ENCODE data around the gene MBOAT2. TPM values are rescaled to one million over a fixed set of nuclear protein-coding genes. Genes with fewer than 3 reads are reported as not detected.

MBOAT2 gene
- total RNA-seq, 1 donor from 2014 or later = 13.9 TPM

GRCh38 chr2:8888963-8889362, 114.5 kb downstream of the MBOAT2 start:
- intact Hi-C loops (cut with DNase I) = no loop called here
- ATAC-seq = no peak
- DNase-seq (ENCODE audit: missing footprints) = no peak

GRCh38 chr2:8886876-8887275, 116.6 kb downstream of the MBOAT2 start:
- DNase-seq (ENCODE audit: missing footprints) (no peak), ATAC-seq (no peak)
- intact Hi-C loops (cut with DNase I) = no loop called here

GRCh38 chr2:8886202-8886518, 117.3 kb downstream of the MBOAT2 start:
- ATAC-seq (no peak), DNase-seq (ENCODE audit: missing footprints) (no peak)
- intact Hi-C loops (cut with DNase I) = no loop called here

- ATAC-seq (peak; percentile 86), DNase-seq (ENCODE audit: missing footprints) (no peak)
- intact Hi-C loops (cut with DNase I) = no loop called here
These were observed 117.9 kb downstream of the MBOAT2 start for GRCh38 chr2:8885449-8886201.

GRCh38 chr2:8884812-8885211, 118.7 kb downstream of the MBOAT2 start:
- DNase-seq (ENCODE audit: missing footprints) (no peak), ATAC-seq (no peak)
- intact Hi-C loops (cut with DNase I) = no loop called here

- intact Hi-C loops (cut with DNase I) = no loop called here
- DNase-seq (ENCODE audit: missing footprints) = no peak
- no peak for ATAC-seq
These were observed 121.4 kb downstream of the MBOAT2 start for GRCh38 chr2:8882094-8882493.

GRCh38 chr2:8877894-8878293, 125.6 kb downstream of the MBOAT2 start:
- ATAC-seq (no peak), DNase-seq (ENCODE audit: missing footprints) (no peak)
- intact Hi-C loops (cut with DNase I) = no loop called here

- intact Hi-C loops (cut with DNase I) = no loop called here
- ATAC-seq = no peak
- no peak for DNase-seq (ENCODE audit: missing footprints)
These were observed 126.2 kb downstream of the MBOAT2 start for GRCh38 chr2:8877332-8877731.

GRCh38 chr2:8876628-8877027, 126.9 kb downstream of the MBOAT2 start:
- ATAC-seq (no peak), DNase-seq (ENCODE audit: missing footprints) (no peak)
- intact Hi-C loops (cut with DNase I) = no loop called here

- intact Hi-C loops (cut with DNase I) = loop anchor here (2.0 to 5.0 kb wide), 2 partner anchors 266 to 459 kb away; no protein-coding TSS in a partner anchor
- ATAC-seq (no peak), DNase-seq (ENCODE audit: missing footprints) (no peak)
These were observed 130.6 kb downstream of the MBOAT2 start for GRCh38 chr2:8872821-8873432.

- ATAC-seq = no peak
- intact Hi-C loops (cut with DNase I) = loop anchor here (5.0 kb wide), 1 partner anchor 462 kb away; no protein-coding TSS in a partner anchor
- DNase-seq (ENCODE audit: missing footprints) = no peak
These were observed 133.0 kb downstream of the MBOAT2 start for GRCh38 chr2:8870441-8870840.

- no peak for DNase-seq (ENCODE audit: missing footprints)
- intact Hi-C loops (cut with DNase I) = no loop called here
- ATAC-seq = no peak
These were observed 136.1 kb downstream of the MBOAT2 start for GRCh38 chr2:8867363-8867762.

- ATAC-seq (no peak), DNase-seq (ENCODE audit: missing footprints) (no peak)
- intact Hi-C loops (cut with DNase I) = no loop called here
These were observed 140.0 kb downstream of the MBOAT2 start for GRCh38 chr2:8863331-8863953.

- no peak for DNase-seq (ENCODE audit: missing footprints)
- no peak for ATAC-seq
- intact Hi-C loops (cut with DNase I) = no loop called here
These were observed 141.3 kb downstream of the MBOAT2 start for GRCh38 chr2:8862230-8862629.

GRCh38 chr2:8861797-8862196, 141.7 kb downstream of the MBOAT2 start:
- ATAC-seq (no peak), DNase-seq (ENCODE audit: missing footprints) (no peak)
- intact Hi-C loops (cut with DNase I) = no loop called here

GRCh38 chr2:8860239-8860638, 143.2 kb downstream of the MBOAT2 start:
- ATAC-seq (no peak), DNase-seq (ENCODE audit: missing footprints) (no peak)
- intact Hi-C loops (cut with DNase I) = no loop called here

GRCh38 chr2:8858910-8859309, 144.6 kb downstream of the MBOAT2 start:
- DNase-seq (ENCODE audit: missing footprints) = no peak
- ATAC-seq = no peak
- intact Hi-C loops (cut with DNase I) = no loop called here

GRCh38 chr2:8858264-8858663, 145.2 kb downstream of the MBOAT2 start:
- ATAC-seq = no peak
- intact Hi-C loops (cut with DNase I) = no loop called here

GRCh38 chr2:8857709-8858108, 145.8 kb downstream of the MBOAT2 start:
- ATAC-seq (peak; percentile 54), DNase-seq (ENCODE audit: missing footprints) (no peak)
- intact Hi-C loops (cut with DNase I) = no loop called here

More at GRCh38 chr2:8858264-8858663, 145.2 kb downstream of the MBOAT2 start:
- no peak for DNase-seq (ENCODE audit: missing footprints)

GRCh38 chr2:8856176-8856575, 147.3 kb downstream of the MBOAT2 start:
- ATAC-seq = no peak
- intact Hi-C loops (cut with DNase I) = no loop called here
- no peak for DNase-seq (ENCODE audit: missing footprints)

All from Right ventricle myocardium inferior (tissue), 1 donor.